Neural cell (in vitro differentiated cells): ENCODE results near the gene KIRREL3. TPM values are rescaled to one million over a fixed set of nuclear protein-coding genes. Genes with fewer than 3 reads are reported as not detected.

Experiments used
- H2AFZ ChIP-seq: fragments of 200-600, 300-800 bp; sonication (generic), shearing (Covaris generic); 2 replicates; pipeline ENCODE4 v1.6.0; 2014; ENCODE audit warnings: low read depth, mild to moderate bottlenecking, antibody characterized with exemption, low read length, moderate library complexity
- H3F3A ChIP-seq: fragments of 200-600 bp; shearing (Covaris generic); 2 replicates; pipeline ENCODE4 v1.6.1; 2016; ENCODE audit warnings: mild to moderate bottlenecking, moderate library complexity, mixed read lengths, antibody characterized with exemption, low read length; ENCODE audit not compliant: insufficient read depth, poor library complexity, severe bottlenecking
- H3K27ac ChIP-seq: fragments of 200-600, 300-800 bp; sonication (generic), shearing (Covaris generic); 2 replicates; pipeline ENCODE4 v1.5.1; 2014; ENCODE audit warnings: mild to moderate bottlenecking, low read length, moderate library complexity
- H3K27me3 ChIP-seq: fragments of 300-800, 200-600 bp; sonication (generic), shearing (Covaris generic); 2 replicates; pipeline ENCODE4 v1.6.0; 2014; ENCODE audit warnings: mild to moderate bottlenecking, low read depth, low read length, moderate library complexity; ENCODE audit not compliant: insufficient read depth
- H3K36me3 ChIP-seq: fragments of 300-800, 200-600 bp; sonication (generic), shearing (Covaris generic); 2 replicates; pipeline ENCODE4 v1.5.1; 2014; ENCODE audit warnings: mild to moderate bottlenecking, antibody characterized with exemption, low read length, moderate library complexity; ENCODE audit not compliant: insufficient read depth
- H3K4me2 ChIP-seq: fragments of 300-800, 200-600 bp; sonication (generic), shearing (Covaris generic); 2 replicates; pipeline ENCODE4 v1.6.0; 2014; ENCODE audit warnings: mild to moderate bottlenecking, low read length
- H3K4me3 ChIP-seq: fragments of 300-800, 200-600 bp; sonication (generic), shearing (Covaris generic); 2 replicates; pipeline ENCODE4 v1.5.1; 2014; ENCODE audit warnings: mild to moderate bottlenecking, low read length, moderate library complexity
- H3K79me2 ChIP-seq: fragments of 200-600 bp; shearing (Covaris generic); replicated peaks from 2 replicates; pipeline ENCODE4 v1.6.0; 2014; ENCODE audit warnings: mild to moderate bottlenecking, low read length, moderate library complexity; ENCODE audit not compliant: insufficient read depth
- H3K9ac ChIP-seq: fragments of 300-800, 200-600 bp; sonication (generic), shearing (Covaris generic); 2 replicates; pipeline ENCODE4 v1.6.1; 2016; ENCODE audit warnings: mild to moderate bottlenecking, low read length, mixed read lengths
- H3K9me2 ChIP-seq: fragments of 200-600 bp; shearing (Covaris generic); 2 replicates; pipeline ENCODE4 v1.6.1; 2016; ENCODE audit warnings: mild to moderate bottlenecking, low read length, mixed read lengths; ENCODE audit not compliant: insufficient read depth
- H3K9me3 ChIP-seq: fragments of 200-600, 300-800 bp; sonication (generic), shearing (Covaris generic); 2 replicates; pipeline ENCODE4 v1.6.1; 2016; ENCODE audit warnings: mild to moderate bottlenecking, mixed run types, low read length, moderate library complexity, mixed read lengths
- H4K20me1 ChIP-seq: fragments of 200-600 bp; shearing (Covaris generic); 2 replicates; pipeline ENCODE4 v1.6.1; 2016; ENCODE audit warnings: mild to moderate bottlenecking, mixed run types; ENCODE audit not compliant: insufficient read depth
- EP300 ChIP-seq: fragments of 450-650 bp; conservative IDR thresholded peaks from 2 replicates; pipeline ENCODE4 v1.6.1; 2014; ENCODE audit warnings: antibody characterized with exemption, mild to moderate bottlenecking, moderate library complexity; ENCODE audit not compliant: poor library complexity, severe bottlenecking
- EZH2 ChIP-seq: fragments of 200-600, 300-800 bp; shearing (Covaris generic), sonication (generic); IDR thresholded peaks from 2 replicates; pipeline ENCODE4 v1.6.1; 2014; ENCODE audit warnings: antibody characterized with exemption, low read length, borderline replicate concordance, mild to moderate bottlenecking; ENCODE audit not compliant: insufficient read depth, poor library complexity, severe bottlenecking
- MXI1 ChIP-seq: fragments of 450-650 bp; conservative IDR thresholded peaks from 2 replicates; pipeline ENCODE4 v1.6.1; 2014; ENCODE audit warnings: antibody characterized with exemption, mild to moderate bottlenecking; ENCODE audit not compliant: poor library complexity, severe bottlenecking
- POLR2AphosphoS5 ChIP-seq: IDR thresholded peaks from 2 replicates; pipeline ENCODE4 v1.6.1; 2012
- RAD21 ChIP-seq: fragments of 450-650 bp; conservative IDR thresholded peaks from 2 replicates; pipeline ENCODE4 v1.6.1; 2014; ENCODE audit warnings: antibody characterized with exemption, mild to moderate bottlenecking, moderate library complexity
- SMC3 ChIP-seq: fragments of 450-650 bp; conservative IDR thresholded peaks from 2 replicates; pipeline ENCODE4 v1.6.1; 2014; ENCODE audit warnings: antibody characterized with exemption, mild to moderate bottlenecking, moderate library complexity; ENCODE audit not compliant: poor library complexity
- TAF1 ChIP-seq: IDR thresholded peaks from 2 replicates; pipeline ENCODE4 v1.6.1; 2012; ENCODE audit warnings: low read depth
- polyA plus RNA-seq: library from polyadenylated mRNA; depleted of rRNA; stranded (reverse); fragments of >200 nt; gene quantifications from 2 replicates; pipeline ENCODE4 v1.2.3, GENCODE V29; 2014
- TF ChIP-seq, protein P1 (sequence below): IDR thresholded peaks from 2 replicates; pipeline ENCODE4 v1.6.1; 2012; ENCODE audit warnings: borderline replicate concordance
- TF ChIP-seq, protein P2 (sequence below): fragments of 450-650 bp; IDR thresholded peaks from 2 replicates; pipeline ENCODE4 v1.5.1; 2014; ENCODE audit warnings: antibody characterized with exemption, mild to moderate bottlenecking, moderate library complexity; ENCODE audit not compliant: poor library complexity, severe bottlenecking

KIRREL3 gene
- polyA plus RNA-seq, 1 donor from 2014 or later = 23.8 TPM

DNA sequence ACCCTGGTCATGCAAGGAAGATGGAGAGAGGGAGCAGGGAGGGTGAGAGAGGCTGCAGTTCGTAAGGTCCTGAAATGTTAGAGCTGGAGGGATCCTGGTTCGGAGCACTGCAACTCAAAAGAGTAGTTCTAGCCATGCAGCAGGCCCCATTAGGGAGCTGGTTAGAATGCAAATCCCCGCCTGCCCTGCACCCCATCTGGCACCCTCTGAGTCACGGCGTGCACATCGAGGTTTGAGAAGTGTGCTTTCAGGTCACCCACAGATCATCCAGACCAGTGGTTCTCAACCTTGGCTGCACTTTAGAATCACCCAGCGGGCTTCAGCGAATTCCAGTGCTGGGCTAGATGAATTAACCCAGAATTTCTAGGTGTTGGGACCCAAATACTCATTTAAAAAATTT, 596.9 kb downstream of the KIRREL3 start:
- no peaks in the 10 kb centered on the region for H3K36me3 ChIP-seq
- no peaks in the 10 kb centered on the region for H3K27me3 ChIP-seq
- no peaks in the 10 kb centered on the region for H3F3A ChIP-seq
- H3K9me2 ChIP-seq = no peaks in the 10 kb centered on the region
- no peak overlapping the region for H3K4me3 ChIP-seq
- H3K9me3 ChIP-seq = no peaks in the 10 kb centered on the region
- no peaks in the 10 kb centered on the region for H3K79me2 ChIP-seq
- H3K27ac ChIP-seq = no peak overlapping the region
- TF ChIP-seq SMC3 (no peak), EZH2 (no peak), POLR2AphosphoS5 (no peak), TAF1 (no peak), MXI1 (no peak), RAD21 (no peak), EP300 (no peak)
- TF ChIP-seq, protein P1, sequence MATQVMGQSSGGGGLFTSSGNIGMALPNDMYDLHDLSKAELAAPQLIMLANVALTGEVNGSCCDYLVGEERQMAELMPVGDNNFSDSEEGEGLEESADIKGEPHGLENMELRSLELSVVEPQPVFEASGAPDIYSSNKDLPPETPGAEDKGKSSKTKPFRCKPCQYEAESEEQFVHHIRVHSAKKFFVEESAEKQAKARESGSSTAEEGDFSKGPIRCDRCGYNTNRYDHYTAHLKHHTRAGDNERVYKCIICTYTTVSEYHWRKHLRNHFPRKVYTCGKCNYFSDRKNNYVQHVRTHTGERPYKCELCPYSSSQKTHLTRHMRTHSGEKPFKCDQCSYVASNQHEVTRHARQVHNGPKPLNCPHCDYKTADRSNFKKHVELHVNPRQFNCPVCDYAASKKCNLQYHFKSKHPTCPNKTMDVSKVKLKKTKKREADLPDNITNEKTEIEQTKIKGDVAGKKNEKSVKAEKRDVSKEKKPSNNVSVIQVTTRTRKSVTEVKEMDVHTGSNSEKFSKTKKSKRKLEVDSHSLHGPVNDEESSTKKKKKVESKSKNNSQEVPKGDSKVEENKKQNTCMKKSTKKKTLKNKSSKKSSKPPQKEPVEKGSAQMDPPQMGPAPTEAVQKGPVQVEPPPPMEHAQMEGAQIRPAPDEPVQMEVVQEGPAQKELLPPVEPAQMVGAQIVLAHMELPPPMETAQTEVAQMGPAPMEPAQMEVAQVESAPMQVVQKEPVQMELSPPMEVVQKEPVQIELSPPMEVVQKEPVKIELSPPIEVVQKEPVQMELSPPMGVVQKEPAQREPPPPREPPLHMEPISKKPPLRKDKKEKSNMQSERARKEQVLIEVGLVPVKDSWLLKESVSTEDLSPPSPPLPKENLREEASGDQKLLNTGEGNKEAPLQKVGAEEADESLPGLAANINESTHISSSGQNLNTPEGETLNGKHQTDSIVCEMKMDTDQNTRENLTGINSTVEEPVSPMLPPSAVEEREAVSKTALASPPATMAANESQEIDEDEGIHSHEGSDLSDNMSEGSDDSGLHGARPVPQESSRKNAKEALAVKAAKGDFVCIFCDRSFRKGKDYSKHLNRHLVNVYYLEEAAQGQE = no peak
- TF ChIP-seq, protein P2, sequence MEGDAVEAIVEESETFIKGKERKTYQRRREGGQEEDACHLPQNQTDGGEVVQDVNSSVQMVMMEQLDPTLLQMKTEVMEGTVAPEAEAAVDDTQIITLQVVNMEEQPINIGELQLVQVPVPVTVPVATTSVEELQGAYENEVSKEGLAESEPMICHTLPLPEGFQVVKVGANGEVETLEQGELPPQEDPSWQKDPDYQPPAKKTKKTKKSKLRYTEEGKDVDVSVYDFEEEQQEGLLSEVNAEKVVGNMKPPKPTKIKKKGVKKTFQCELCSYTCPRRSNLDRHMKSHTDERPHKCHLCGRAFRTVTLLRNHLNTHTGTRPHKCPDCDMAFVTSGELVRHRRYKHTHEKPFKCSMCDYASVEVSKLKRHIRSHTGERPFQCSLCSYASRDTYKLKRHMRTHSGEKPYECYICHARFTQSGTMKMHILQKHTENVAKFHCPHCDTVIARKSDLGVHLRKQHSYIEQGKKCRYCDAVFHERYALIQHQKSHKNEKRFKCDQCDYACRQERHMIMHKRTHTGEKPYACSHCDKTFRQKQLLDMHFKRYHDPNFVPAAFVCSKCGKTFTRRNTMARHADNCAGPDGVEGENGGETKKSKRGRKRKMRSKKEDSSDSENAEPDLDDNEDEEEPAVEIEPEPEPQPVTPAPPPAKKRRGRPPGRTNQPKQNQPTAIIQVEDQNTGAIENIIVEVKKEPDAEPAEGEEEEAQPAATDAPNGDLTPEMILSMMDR = no peak
- no peak overlapping the region for H3K4me2 ChIP-seq
- no peak overlapping the region for H2AFZ ChIP-seq
- no peaks in the 10 kb centered on the region for H4K20me1 ChIP-seq
- no peak overlapping the region for H3K9ac ChIP-seq

DNA sequence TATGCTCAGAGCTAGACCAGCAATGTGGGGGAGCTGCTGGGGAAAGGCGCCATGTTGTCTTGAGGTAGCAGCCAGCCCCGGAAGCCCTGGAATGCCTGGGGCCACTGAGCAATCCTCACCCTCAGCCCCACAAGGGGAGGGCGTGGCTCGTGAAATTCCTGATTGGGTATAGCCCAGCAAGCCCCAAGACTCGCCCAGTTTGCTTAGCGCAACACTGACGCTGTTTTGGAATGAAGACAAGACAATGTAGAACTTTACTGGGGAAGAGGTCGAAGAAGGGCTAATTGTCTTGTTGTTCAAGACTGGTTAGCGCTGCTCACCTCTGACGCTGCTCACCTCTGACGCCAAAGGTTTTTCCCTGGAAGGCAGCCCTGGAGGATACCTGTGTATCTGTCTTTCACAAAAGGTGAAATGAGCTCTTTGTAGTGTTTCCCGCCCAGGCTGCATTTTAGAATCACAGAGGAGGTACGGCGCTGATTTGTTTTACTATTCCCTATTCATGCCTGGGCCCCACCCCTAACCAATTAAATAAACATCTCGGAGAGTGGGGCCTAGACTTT, 597.5 kb downstream of the KIRREL3 start:
- Histone ChIP-seq H3K27ac (no peak overlapping the region), H3K4me3 (no peak overlapping the region), H2AFZ (no peak overlapping the region), H3K9me2 (no peaks in the 10 kb centered on the region), H3F3A (no peaks in the 10 kb centered on the region), H4K20me1 (no peaks in the 10 kb centered on the region), H3K4me2 (no peak overlapping the region), H3K9me3 (no peaks in the 10 kb centered on the region), H3K79me2 (no peaks in the 10 kb centered on the region), H3K9ac (no peak overlapping the region), H3K27me3 (no peaks in the 10 kb centered on the region), H3K36me3 (no peaks in the 10 kb centered on the region)
- TF ChIP-seq EP300 (no peak), RAD21 (no peak), POLR2AphosphoS5 (no peak), EZH2 (no peak), TAF1 (no peak), MXI1 (no peak), SMC3 (no peak)
- TF ChIP-seq, protein P1 = no peak
- TF ChIP-seq, protein P2 = no peak
